NCI-H187 (cell line): Measurements from ENCODE around the gene PRUNE2.

Experiments
- DNase-seq, 2 experiments: peaks; one replicate each; lab custom pipeline; 2025; lab: John Stamatoyannopoulos, UW

PRUNE2 gene

DNA sequence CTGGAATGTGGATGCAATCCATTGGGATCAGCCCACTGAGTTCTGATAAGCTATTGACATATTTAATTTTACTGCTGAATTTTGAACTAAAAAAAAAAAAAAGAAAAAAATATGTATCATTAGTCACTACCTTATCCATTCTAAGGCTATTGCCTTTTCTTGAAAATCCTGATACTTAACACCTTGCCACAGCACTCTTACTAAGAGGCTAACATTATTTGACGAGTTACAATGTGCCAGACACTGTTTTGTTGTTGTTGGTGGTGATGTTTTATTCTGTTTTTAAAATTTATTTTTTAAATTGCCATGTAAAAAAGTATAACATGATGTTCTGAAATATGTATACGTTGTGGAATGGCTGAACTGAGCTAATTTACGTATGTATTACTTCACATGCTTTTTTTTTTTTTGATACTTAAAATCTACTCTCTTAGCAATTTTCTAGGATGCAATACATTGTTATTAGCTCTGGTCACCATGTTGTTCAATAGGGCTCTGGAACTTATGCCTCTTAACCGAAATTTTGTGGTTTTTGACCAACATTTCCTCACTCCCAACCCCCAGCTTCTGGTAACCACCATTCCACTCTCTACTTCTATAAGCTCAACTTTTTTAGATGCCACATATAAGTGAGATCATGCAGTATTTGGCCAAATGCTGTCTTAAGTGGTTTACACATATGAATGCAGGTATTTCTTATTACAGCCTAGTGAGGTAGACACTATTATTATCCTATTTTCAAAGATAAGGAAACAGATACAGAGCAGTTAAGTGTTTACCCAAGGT lies 276.5 kb downstream of the PRUNE2 start:
- no peak for DNase-seq

DNA sequence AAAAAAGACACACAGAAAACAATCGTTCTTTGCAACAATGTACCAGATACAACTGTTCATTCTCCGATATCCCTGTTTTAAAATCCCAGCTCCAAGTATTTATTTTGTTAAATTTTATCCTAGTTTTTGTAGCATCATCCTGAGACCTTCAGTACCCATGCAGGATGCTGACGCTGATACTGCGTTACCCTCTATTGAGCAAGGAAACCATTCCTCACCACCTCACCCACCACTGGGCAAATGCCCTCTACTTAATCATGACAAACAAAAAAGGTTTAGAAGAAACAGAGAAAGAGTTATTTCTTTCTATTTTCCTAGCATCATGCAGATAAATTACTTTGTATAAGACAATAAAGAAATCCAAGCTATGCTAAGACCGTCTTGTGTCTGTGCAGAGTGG lies 277.8 kb downstream of the PRUNE2 start:
- DNase-seq = no peak

DNA sequence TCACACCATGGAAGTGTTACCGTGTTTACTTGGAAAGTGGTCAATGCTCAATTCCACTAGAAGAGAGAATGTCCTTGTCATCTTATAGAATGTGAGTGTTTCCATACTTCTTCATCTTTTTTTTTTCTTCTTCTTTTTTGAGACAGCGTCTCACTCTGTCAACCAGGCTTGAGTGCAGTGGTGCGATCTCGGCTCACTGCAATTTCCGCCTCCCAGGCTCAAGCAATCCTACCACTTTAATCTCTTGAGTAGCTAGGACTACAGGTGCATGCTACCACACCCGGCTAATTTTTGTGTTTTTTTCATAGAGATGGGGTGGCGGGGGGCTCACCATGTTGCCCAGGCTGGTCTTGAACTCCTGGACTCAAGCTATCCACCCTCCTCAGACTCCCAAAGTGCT lies 278.9 kb downstream of the PRUNE2 start:
- no peak for DNase-seq

DNA sequence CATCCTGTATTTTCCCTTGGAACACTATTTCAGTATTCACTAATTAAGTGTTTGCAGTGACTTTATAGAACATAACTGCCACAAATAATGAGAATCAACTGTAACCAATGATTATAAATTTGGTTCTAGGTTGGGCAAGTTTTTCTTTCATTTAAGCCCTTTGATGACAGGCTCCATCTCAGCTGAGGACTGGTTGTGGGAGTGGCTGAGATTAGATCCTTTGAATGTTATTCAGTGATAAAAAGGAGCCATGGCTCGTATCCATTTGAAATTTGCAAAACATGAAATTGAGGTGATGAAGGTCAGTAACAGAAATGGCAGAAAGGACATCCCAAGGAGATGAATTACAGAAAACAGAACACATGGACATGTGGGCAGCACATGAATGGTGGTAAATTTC lies 279.8 kb downstream of the PRUNE2 start:
- no peak for DNase-seq

DNA sequence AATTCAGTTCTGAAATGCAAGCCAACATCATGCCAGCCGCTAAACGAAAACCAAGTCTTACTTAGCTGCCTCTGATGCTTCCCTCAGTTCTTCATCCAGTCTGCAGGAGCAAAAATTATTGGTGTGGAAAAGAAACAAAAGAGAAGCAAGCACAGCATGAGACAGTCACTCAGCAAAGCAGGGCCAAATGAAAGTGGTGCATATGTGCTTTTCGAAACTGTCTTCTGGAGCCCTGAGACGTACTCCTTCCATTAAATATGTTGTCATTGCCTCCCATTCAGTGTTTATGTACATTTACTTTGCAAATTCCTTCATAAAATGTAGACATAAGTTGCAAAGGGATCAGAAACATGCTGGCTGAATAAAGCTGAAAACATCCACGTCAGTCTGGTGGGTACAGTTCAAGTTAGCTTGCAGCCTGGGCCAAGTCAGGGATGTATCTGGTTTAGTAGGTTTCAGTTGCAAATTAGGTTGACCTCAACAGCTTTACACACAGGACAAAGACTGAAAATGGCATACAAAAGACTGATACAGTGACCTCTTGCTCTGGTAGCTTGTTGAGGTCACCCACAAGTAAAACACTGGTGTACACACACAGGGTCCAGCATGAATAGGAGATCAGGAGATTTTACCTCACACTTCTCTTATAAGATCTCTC lies 281.4 kb downstream of the PRUNE2 start:
- no peak for DNase-seq

DNA sequence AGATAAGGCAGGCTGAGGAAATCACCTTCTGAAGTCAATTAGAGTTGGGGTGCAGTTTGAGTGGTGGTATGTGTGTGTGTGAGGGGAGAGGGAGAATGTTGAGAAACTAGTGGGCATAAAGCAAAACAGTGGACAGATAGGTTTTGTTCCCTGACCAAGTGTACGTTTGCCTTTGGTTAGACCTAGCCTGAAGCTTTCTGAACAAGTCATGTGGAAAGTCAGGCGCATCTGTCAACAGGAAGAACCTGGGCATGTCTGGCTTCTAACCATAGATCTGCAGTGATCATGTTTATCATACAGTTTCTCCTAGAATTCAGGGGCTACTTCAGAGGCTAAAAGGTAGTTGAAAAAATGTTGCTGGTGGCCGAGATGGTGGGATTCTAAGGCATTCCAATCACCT lies 284.9 kb downstream of the PRUNE2 start:
- DNase-seq = no peak

DNA sequence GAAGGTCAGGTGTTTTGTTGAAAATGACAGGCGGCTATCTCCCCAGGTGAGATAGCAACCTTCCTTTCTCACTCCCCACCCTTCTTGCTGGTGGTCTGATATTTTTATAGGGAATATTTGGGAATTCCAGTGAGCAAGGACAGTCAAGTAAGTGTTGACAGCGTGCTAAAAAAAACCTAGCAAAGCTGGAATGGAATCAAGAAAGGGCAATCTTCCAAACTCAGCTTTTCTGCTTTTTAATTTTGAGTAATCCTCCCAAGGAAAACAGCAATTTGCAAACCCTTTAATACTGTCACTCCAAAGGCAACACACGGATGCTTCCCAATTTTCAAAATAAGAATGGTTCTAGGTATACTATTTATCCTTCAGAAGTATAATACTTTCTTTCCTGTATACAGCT lies 285.3 kb downstream of the PRUNE2 start:
- DNase-seq = no peak

DNA sequence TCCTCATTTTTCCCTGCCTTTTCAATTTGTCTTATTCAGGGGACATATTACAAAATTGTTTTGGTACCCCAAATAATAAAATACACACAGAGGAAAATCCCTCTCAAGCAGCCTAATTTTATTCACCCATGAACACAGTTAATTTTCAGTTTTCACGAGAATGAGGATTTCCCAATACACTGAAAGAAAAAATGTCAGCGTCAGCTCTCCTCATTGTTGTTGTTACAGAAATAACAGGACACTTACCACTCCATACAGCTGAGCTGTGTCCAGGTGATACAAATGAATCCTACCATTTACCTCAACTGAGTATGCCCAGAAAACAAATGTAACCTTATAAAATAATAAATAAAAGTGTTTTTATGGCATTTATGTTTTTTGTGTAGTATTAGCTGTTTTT lies 286.3 kb downstream of the PRUNE2 start:
- no peak for DNase-seq

DNA sequence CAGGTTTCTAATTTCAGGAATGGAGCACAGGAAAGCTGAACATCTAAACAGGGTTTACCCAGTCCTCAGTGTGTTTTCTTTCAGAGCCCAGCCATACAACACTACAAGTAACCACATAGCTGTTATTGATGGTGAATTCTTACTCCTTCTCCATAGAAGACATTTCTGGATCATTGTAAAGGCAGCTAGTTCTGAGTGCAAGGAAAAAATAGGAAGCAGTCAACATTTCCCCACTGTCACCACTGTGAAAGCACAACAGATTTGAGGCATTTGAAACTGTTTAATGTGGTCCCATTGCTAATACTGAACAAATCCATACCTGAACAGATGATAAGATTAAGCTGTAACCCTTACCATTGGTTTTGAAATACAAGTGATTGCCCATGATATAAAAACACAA lies 286.7 kb downstream of the PRUNE2 start:
- no peak for DNase-seq

DNA sequence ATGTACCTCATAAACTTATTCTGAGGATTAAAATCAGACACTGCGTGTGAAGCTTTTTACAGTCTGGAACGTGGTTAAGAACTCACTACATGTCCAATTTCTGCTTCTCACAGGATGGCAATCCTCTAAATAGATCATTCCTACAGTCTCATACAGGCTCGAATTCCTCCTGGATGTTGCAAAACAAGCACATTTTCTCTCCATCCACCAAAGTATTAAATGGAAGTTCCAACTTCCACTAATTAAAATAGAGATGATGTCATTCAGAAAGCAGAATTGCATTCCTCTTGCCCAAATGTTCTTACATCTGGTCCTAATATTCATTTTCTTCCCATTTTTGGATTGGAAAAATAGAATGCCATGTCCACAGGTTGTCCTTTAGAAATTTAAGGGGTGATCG lies 287.2 kb downstream of the PRUNE2 start:
- no peak for DNase-seq

DNA sequence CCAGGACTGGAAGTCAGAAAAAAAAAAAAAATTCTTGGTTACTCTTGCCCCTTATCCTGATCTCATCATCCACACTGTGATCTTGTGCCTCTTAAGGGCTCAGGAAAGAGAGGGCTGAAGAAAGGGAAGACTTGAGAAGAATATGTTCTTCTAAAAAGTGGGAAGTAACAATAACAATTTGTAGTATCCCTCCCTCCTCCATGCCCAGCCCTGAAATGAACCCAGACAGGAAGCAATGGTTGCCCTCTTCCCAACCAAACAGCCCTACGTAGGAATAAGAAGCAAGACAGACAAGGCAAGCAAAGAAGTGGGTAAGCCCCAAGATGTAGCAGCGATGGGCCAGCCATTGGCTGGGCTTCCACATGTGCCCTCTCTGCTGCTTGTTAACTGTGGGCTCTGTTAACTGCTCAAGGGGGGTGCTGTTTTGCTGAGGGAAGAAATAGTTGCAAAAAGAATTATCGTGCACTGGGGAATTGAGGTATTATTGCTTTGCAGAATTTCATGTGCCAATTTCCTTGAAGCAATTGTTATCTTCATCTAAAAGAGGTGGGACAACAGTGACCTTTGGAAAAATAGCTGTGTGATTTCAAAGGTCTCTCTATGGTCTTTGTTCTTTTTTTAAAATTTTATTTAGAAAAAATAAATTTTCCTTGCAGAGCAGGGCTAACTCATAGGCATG lies 288.3 kb downstream of the PRUNE2 start:
- no peak for DNase-seq

DNA sequence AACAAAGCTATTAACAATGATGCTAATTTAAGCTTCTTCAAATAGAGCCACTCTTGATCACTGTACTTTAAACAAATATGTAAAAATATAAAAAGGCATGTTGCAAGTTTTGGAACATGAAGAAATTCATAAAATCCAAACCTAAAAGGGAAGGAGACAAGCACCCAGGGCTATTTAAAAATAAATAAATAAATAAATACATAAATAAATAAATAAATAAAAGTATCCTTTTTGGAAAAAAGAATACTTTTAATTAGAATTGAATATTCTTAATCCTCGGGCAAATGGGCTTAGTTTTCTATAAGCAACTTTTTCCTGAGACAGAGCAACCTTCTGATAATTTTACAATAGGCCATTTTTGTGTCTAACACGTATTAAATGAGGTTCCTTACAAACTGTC lies 289.1 kb downstream of the PRUNE2 start:
- DNase-seq = no peak

DNA sequence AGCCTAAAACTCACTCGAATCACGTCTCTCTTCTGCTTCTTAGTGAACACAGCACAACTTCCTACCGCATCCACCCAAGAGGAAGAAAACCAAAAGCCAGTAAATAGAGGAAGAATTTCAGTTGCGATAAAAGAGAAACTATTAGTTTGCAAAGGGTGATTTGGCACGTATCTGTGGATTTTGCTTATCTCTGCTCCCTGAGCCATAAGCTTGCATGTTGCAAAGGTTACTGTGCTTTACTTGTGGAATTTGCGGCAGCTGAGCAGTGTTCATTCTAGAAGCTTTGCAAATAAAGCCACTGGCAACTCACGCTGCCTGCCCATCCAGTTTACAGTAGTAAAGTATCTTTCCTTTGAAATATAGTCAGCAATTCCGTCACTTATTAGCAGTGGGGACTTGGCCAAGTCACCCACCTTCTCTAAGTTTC lies 290.7 kb downstream of the PRUNE2 start:
- no peak for DNase-seq

DNA sequence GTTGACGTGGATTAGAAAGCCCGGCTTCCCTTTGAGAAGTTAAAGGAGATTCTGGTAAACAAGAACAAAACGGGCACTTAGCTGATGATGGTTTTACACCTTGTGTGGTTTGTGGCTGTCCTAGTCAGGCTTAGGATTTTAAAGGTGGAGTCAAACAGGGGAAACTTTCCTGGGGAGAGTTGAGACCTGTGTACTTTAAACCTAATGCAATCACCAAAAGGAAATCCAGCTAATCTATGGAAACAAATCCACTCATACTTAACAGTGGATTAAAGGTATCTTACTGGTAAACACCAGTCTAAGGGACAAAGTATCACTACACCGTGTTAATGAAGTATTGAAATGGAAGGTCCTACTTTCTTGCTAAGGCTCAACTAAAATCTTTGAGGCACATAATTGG lies 291.9 kb downstream of the PRUNE2 start:
- no peak for DNase-seq

DNA sequence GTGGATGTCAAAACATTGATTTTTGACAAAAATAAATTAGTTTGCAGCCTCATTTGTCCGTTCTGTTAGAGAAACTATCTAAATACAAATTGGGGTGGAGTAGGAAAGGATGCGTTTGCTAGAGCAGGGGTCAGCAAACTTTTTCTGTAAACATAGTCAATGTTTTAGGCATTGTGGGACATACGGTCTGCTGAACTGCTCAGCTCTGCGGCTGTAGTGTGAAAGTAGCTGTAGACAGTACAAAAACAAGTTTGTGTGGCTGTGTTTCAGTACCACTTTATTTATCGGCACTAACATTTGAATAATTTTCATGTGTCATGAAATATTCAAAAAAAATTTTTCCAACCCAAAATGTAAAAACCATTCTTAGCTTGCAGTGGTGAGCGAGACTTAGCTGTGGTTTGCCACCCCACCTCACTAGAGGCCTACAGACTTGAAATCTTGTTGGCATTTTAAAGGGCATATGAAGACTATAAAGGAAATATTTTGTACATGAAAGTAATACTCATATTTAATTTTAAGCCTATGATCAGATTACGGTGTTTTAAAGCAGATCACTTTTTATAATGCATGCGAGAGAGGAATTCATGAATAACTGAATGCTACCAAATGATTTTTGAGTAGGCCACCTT lies 292.6 kb downstream of the PRUNE2 start:
- DNase-seq = no peak

DNA sequence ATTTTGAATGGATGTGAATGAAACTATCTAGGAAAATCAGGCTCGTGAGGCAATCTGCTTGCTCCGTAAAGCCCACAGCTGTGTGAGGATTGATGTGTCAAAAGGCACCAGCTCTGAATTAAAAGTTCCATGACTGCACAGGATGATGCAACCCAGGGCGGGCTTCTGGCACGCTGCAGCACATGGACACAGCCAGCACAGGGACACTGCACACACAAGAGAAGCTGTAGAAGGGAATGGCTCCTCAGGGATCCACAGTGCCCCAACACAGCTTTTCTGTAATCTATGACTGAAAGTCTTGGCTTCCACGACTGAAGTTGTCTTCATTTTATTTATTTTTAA lies 295.9 kb downstream of the PRUNE2 start:
- no peak for DNase-seq

DNA sequence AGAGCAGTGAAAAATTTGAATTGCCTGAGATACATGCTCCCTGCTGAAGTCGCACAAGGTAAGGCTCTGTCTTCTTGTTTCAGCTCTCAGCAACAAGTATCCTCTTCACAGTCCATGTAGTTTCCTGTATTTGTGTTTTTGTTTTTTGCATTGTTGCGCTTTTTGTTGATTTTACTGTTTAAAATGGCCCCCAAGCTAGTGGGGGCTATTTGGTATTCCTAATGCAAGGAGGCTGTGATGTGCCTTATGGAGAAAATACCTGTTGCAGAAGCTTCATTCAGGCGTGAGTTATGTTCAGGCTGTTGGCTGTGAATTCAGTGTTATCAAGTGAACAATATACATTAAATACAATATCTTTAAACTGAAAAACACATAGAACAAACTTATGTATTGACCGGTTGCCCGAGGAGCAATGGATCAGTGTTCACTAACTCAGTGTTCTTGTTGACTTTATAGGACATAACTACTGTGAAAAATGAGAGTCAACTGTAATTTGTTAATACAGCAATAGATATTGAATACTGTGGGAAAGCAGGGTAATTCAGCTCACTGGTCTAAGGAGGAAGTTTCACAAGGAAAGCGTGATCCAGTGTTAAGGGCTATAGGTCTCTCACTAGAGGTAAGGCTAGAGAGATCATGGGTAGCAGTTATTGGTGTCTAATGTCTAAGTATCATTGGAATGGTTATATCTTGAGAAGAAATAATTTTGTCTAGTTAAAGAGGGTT lies 296.5 kb downstream of the PRUNE2 start:
- no peak for DNase-seq

DNA sequence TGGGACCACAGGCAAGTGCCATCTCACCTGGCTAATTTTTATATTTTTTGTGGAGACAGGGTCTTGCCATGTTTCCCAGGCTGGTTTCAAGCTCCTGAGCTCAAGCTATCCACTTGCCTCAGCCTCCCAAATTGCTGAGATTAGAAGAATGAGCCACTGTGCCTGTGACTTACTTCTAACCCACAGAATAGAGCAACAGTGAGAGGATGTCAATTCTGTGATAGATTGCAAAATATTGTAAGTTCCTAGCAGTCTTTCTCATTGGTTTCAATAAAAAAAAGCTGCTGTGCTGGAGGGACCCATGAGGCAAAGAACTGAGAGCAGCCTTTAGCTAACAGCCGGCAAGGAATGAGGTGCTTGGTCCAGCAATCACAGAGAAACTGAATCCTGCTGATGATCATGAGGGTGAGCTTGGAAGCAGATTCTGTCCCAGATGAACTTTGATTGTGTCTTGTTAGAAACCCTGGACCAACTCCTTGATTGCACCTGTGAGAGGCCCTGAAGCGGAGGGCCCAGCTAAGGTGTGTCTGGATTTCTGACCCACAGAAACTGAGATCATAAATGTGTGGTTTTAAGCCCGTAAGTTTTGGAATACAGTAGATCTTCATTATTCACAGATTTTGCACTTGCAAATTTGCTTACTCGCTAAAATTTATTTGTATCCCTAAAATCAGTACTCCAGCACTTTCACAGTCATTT lies 297.2 kb downstream of the PRUNE2 start:
- DNase-seq = no peak

DNA sequence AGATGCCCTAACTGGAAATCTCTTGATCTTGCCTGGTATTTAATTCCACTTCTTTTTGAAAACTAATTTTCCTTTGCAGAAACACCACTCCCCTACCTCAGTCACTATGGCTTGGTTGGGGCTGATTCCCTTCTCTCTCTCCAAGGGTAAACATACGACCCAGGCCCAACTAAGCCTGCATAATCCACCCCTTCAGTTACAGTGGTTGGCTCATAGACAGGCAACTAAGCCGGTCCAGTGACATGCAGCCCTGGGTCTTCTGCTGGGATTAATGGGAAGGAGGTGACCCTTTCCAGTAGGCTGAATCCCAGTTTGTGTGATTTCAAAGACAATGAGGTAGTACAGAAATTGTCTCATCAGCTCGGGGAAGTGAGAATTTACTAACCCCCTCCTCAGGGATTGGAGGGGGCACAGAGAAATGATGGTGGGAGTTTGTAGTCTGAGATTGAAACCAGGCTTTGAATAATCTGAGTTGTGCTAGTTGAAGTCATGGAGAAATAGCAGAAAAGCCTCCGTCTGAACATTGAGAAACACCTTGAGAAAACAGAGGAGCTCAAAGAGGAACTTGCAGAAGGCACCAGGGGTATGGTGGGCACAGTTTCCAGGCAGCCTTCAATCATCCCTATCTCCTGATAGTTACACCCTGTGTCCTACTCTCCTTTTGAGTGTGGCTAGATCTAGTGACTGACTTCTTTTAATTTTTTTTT lies 298.0 kb downstream of the PRUNE2 start:
- no peak for DNase-seq

DNA sequence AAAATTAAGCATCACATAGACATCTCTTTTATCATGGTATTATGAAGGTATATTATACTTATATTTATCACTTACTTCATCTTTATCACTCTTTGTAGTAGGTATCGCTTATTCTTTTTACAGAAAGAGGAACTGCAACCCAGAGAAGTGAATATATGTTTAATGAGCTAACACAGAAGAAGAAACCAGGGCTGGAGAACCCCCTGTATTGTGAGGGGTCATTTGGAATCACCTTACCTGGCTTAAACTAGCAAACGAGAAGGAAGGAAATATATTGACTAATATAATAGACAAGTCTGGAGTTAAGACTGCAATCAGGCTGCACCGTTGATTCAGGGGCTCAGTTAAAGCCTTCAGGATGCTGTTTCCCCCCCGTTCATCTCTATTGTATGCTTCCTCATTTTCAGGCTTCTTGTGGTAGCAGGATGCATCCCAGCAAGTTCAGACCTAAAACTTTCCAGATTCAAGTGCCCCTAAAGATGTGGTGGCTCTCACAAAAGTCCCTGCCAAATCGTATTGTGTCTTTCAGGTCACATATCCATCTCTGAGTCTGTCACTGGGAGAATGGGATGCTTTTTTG lies 300.5 kb downstream of the PRUNE2 start:
- no peak for DNase-seq
